Measurements from ENCODE around the gene LEO1.

The LEO1 gene

GRCh38 chr15:51931638-51932037 is 39.9 kb downstream of the LEO1 start:
- H3K4me1 ChIP-seq (ENCODE audit: insufficient read depth, low read length, severe bottlenecking): peaks cover 31% of the 10 kb centered on the region
- no peaks in the 10 kb centered on the region for H3K79me2 ChIP-seq (ENCODE audit: insufficient read depth, low read length)
- H3F3A ChIP-seq (ENCODE audit: insufficient read depth, low read length): peaks cover 12% of the 10 kb centered on the region; the same call in 1 of the 2 replicates
- H3K9ac ChIP-seq (ENCODE audit: low read length): no peak overlapping the region
- H3K36me3 ChIP-seq (ENCODE audit: insufficient read depth, low read length): peaks cover 11% of the 10 kb centered on the region; the same call in 1 of the 2 replicates
- H3K9me3 ChIP-seq (ENCODE audit: low read length): no peaks in the 10 kb centered on the region
- no peak overlapping the region for H3K4me3 ChIP-seq (ENCODE audit: low read depth, low read length, poor library complexity, severe bottlenecking)
- no peak overlapping the region for H3K27ac ChIP-seq (ENCODE audit: low read depth, low read length, poor library complexity, severe bottlenecking)
- no peak overlapping the region for H2AFZ ChIP-seq (ENCODE audit: low read length)
- H4K20me1 ChIP-seq (ENCODE audit: insufficient read depth, low read length): no peaks in the 10 kb centered on the region
- TF ChIP-seq EZH2 (IDR thresholded peaks at IDR 0.05; ENCODE audit: borderline replicate concordance, low read length) (no peak), CTCF (IDR thresholded peaks at IDR 0.05; ENCODE audit: low read length) (no peak)
- no peak overlapping the region for H3K4me2 ChIP-seq (ENCODE audit: low read length)
- H3K9me2 ChIP-seq (ENCODE audit: low read depth, low read length): no peaks in the 10 kb centered on the region
- no peaks in the 10 kb centered on the region for H3K27me3 ChIP-seq (ENCODE audit: insufficient read depth, low read length)

- TF ChIP-seq EZH2 (IDR thresholded peaks at IDR 0.05; ENCODE audit: borderline replicate concordance, low read length): no peak
- TF ChIP-seq CTCF (IDR thresholded peaks at IDR 0.05; ENCODE audit: low read length): no peak
- Histone ChIP-seq H3K36me3 (ENCODE audit: insufficient read depth, low read length) (peaks cover 4% of the 10 kb centered on the region; the same call in 1 of the 2 replicates), H3K79me2 (ENCODE audit: insufficient read depth, low read length) (no peaks in the 10 kb centered on the region), H3K9me2 (ENCODE audit: low read depth, low read length) (no peaks in the 10 kb centered on the region), H3K27me3 (ENCODE audit: insufficient read depth, low read length) (no peaks in the 10 kb centered on the region), H3F3A (ENCODE audit: insufficient read depth, low read length) (peaks cover 9% of the 10 kb centered on the region; the same call in 1 of the 2 replicates), H3K27ac (ENCODE audit: low read depth, low read length, poor library complexity, severe bottlenecking) (no peak overlapping the region), H4K20me1 (ENCODE audit: insufficient read depth, low read length) (no peaks in the 10 kb centered on the region), H3K4me2 (ENCODE audit: low read length) (no peak overlapping the region), H3K4me3 (ENCODE audit: low read depth, low read length, poor library complexity, severe bottlenecking) (no peak overlapping the region), H2AFZ (ENCODE audit: low read length) (no peak overlapping the region), H3K9me3 (ENCODE audit: low read length) (no peaks in the 10 kb centered on the region), H3K4me1 (ENCODE audit: insufficient read depth, low read length, severe bottlenecking) (peaks cover 25% of the 10 kb centered on the region), H3K9ac (ENCODE audit: low read length) (no peak overlapping the region)
These were observed 40.6 kb downstream of the LEO1 start for GRCh38 chr15:51931016-51931415.

- no peak for TF ChIP-seq EZH2 (IDR thresholded peaks at IDR 0.05; ENCODE audit: borderline replicate concordance, low read length)
- no peak for TF ChIP-seq CTCF (IDR thresholded peaks at IDR 0.05; ENCODE audit: low read length)
- Histone ChIP-seq H3F3A (ENCODE audit: insufficient read depth, low read length) (no peaks in the 10 kb centered on the region), H3K27ac (ENCODE audit: low read depth, low read length, poor library complexity, severe bottlenecking) (no peak overlapping the region), H3K4me1 (ENCODE audit: insufficient read depth, low read length, severe bottlenecking) (no peaks in the 10 kb centered on the region), H3K9ac (ENCODE audit: low read length) (no peak overlapping the region), H3K9me3 (ENCODE audit: low read length) (no peaks in the 10 kb centered on the region), H2AFZ (ENCODE audit: low read length) (no peak overlapping the region), H3K9me2 (ENCODE audit: low read depth, low read length) (no peaks in the 10 kb centered on the region), H3K4me3 (ENCODE audit: low read depth, low read length, poor library complexity, severe bottlenecking) (no peak overlapping the region), H3K36me3 (ENCODE audit: insufficient read depth, low read length) (peaks cover 12% of the 10 kb centered on the region; the same call in 1 of the 2 replicates), H3K4me2 (ENCODE audit: low read length) (no peak overlapping the region), H4K20me1 (ENCODE audit: insufficient read depth, low read length) (no peaks in the 10 kb centered on the region), H3K27me3 (ENCODE audit: insufficient read depth, low read length) (no peaks in the 10 kb centered on the region), H3K79me2 (ENCODE audit: insufficient read depth, low read length) (no peaks in the 10 kb centered on the region)
These were observed 44.8 kb downstream of the LEO1 start for GRCh38 chr15:51926809-51927208.
